GF-D8 (cell line): Measurements from ENCODE around the gene DMKN.
A peak's percentile ranks its signal among the peaks of the same experiment; 100 is the strongest.
"Not testable (repeated sequence)": the region's sequence is repeated elsewhere in the genome, so short reads cannot be mapped to it uniquely, and the experiment has no call there.

Experiments used
- DNase-seq: peaks from one replicate; lab custom pipeline; 2025; lab: John Stamatoyannopoulos, UW

DMKN gene

GRCh38 chr19:35461788-35462187 lies 51.7 kb downstream of the DMKN start:
- not testable (repeated sequence) for DNase-seq

GRCh38 chr19:35461060-35461459 lies 52.4 kb downstream of the DMKN start:
- DNase-seq, result no peak

GRCh38 chr19:35460608-35461007 lies 52.8 kb downstream of the DMKN start:
- DNase-seq, result no peak

- DNase-seq, result peak; percentile 69
These were observed 53.9 kb downstream of the DMKN start for GRCh38 chr19:35459414-35460082.

- peak; percentile 64 for DNase-seq
These were observed 54.6 kb downstream of the DMKN start for GRCh38 chr19:35458731-35459391.

GRCh38 chr19:35458192-35458591 lies 55.3 kb downstream of the DMKN start:
- no peak for DNase-seq

- DNase-seq, result no peak
These were observed 56.3 kb downstream of the DMKN start for GRCh38 chr19:35457173-35457572.

- peak; percentile 36 for DNase-seq
These were observed 57.7 kb downstream of the DMKN start for GRCh38 chr19:35455616-35456201.

- no peak for DNase-seq
These were observed 58.8 kb downstream of the DMKN start for GRCh38 chr19:35454663-35455062.

- no peak for DNase-seq
These were observed 61.9 kb downstream of the DMKN start for GRCh38 chr19:35451338-35452096.

- DNase-seq, result no peak
These were observed 63.9 kb downstream of the DMKN start for GRCh38 chr19:35449359-35450043.

- DNase-seq, result no peak
These were observed 65.6 kb downstream of the DMKN start, which contains the start of gene FFAR2 for GRCh38 chr19:35447606-35448469. FFAR2 (plus strand) TSS chr19:35448257; CDS start chr19:35449715, 1,458 bp downstream.
